Left renal cortex interstitium (tissue), 4 donors: Measurements from ENCODE around the gene GP1BB. TPM values are rescaled to one million over a fixed set of nuclear protein-coding genes. Genes with fewer than 3 reads are reported as not detected.

Experiments used
- DNase-seq, 4 donors: peaks; one replicate each; pipeline ENCODE4 v3.0.0-alpha.2; 2013; ENCODE audit warnings: low read depth in 4 of 4, low spot score in 2 of 4, missing footprints in 1 of 4
- polyA plus RNA-seq, 4 donors: library from polyadenylated mRNA; unstranded; fragments of 120-200 nt; gene quantifications; one replicate each; pipeline ENCODE4 v1.2.1, GENCODE V29; 2013; ENCODE audit not compliant: insufficient read length in 4 of 4

The GP1BB gene
- polyA plus RNA-seq, 4 donors: 3.0 to 6.5 (median 4.2) TPM

GRCh38 chr22:19713650-19714311, 9.6 kb upstream of the GP1BB start:
- DNase-seq: no peak

DNA sequence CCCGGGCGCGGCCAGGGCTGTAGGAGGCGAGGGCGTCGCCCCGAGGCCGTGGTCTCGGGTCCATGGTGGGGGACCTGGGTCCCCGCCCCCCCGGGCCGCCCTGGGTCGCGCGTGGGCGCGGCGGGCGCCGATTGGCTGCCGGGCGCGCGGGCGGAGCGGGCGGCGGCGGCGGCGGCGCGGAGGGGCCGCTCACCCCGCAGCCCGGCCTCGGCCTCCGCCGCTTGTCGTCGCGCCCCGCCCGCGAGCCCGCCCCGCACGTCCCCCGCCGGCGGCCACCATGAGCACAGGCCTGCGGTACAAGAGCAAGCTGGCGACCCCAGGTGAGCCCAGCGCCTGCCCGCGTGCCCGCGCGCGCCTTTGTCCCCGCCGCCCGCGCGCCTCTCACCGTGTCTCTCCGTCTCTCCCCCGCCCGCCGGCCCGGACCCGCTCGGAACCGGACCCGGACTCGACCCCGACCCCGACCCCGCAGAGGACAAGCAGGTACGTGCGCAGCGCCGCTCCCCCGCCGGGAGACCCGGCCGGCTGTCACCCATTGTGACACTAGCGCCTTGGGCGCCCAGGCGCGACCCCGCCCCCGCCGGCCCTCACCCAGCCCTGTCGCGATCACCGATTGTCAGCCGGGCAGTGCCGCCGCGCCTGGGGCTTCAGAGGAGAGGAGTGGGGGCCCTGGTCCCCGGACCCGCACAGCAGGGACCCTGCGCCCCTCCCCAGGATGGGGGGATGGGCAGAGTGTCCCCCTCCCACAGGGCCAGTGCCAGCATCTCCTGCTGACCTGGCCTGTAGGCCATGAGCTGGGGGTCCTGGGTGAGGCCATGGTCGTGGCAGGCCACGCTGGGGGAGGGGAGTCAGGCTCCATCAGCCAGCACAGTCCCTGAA, 8.8 kb upstream of the GP1BB start, which contains the start of gene SEPTIN5:
Gene SEPTIN5 (plus strand): TSS at position 192 of the 876 bp plus-strand sequence. CDS start 86 bp downstream, at position 278.
- DNase-seq: no peak

DNA sequence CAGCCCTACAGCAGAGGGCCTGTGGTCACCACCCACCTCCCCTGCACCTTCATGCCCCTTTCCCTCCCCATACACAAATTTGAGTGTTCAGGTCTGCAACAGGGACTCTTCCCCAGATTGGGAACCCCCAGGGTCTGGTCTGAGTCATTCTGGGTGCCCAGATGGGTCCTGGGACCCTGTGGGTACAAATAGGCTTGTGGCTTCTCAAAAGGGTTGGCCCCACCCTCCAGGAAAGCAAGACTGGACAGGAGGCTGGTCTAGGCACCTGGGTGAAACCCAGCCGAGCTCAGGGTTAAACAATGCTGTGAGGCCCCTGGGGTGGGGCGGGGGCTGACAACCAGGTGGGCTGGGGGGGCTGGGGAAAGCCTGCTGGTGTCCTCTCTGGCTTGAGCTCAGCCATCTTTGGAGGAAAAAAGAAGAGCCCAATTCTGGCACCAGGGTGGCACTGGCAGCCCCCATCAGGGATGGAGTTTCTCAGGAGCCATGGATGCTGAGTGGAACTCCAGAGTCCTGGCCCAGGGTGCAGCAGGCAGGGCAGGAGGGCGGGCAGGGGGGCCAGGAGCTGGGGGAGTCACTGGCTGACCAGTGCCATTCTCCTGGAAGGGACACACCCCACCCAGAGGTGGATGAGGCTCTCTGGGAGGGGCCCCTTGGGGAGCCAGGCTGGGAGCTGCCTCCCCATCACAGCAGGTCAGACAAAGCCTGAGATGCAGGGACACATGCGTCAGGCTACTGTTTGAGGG, 8.0 kb upstream of the GP1BB start:
- DNase-seq: no peak

GRCh38 chr22:19716041-19716828, 7.1 kb upstream of the GP1BB start:
- DNase-seq: no peak

DNA sequence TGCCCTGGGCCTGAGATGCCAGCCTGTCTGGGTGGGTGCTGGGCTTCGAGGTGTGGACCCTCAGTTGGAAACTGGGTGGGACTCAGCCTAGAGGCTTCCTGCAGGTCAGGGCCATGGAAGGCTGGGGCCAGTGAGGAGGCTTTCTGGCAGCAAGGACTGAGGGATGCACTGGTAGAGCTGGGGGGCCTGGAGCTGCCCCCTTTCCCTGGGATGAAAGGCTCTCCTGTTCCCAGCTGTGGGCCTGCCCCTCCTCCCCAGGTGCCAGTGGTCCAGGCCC, 6.6 kb upstream of the GP1BB start:
- no peak for DNase-seq

DNA sequence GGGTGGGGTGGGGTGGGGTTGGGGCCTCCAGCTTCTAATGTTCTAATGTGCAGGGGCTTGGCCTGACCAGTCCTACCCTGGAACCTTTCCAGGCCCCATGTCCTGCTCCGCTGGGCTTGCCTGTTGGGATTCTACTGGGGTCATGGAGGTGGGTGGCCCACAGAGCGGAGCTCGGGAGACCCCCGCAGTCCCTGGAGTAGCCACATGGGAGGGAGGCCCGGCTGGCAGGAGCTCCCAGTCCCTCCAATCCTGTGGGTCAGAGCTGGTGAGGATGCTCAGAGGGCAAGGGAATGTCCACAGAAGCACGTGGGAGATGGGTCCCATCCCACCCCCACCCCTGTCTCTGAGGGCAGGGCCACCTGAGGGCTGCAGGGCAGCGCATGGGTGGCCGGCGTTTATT, 6.2 kb upstream of the GP1BB start:
- no peak for DNase-seq

- DNase-seq: peak in 1 of 4 donors; percentile 56
Observed at GRCh38 chr22:19717691-19718455, 5.5 kb upstream of the GP1BB start.

DNA sequence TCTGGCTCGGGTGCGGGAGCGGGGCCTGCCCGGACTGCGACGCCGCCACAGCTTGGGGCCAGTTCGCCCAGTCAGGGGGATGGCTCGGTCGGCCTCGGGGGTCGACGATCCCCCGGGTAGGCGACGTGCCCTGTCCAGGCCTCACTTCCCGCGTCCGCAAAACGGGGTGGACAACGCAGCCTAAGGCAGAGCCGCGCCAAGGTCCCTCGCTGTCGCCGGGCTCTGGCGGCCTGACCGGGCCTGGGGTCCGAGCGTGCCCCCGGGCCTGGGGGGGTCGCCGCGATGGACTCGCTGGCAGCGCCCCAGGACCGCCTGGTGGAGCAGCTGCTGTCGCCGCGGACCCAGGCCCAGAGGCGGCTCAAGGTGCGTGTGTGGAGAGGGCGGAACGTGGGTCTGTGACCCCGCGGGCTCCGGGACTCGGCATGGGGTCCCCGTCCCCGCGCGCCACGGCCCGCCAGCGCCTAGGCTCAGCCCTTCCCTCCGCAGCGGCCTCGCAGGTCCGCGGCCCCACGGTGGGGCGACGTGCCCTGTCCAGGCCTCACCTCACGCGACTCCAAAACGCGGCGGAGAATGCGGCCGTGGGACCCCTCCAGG, 4.8 kb upstream of the GP1BB start:
- DNase-seq: no peak

DNA sequence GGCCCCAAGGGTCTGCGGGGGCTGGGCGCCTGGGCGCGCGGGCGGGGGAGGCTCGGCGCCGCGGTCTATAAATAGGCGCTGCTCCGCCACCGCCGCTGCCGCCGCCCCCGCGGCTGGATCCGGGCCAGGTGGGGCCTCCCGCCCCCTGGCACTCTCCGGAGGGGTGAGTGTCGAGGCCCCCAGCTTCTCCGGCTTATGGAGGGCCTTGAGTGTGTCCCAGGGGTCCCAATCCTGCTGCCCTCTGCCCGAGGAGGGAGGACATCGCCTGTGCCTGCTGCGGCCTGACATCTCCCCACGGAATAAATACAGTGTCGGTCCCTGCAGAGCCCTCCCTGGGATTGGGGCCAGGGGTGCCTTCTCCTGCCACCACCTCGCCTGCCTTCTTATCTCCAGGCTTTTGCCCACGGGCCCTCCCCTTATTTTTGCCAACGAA, 4.3 kb upstream of the GP1BB start:
- DNase-seq: no peak

DNA sequence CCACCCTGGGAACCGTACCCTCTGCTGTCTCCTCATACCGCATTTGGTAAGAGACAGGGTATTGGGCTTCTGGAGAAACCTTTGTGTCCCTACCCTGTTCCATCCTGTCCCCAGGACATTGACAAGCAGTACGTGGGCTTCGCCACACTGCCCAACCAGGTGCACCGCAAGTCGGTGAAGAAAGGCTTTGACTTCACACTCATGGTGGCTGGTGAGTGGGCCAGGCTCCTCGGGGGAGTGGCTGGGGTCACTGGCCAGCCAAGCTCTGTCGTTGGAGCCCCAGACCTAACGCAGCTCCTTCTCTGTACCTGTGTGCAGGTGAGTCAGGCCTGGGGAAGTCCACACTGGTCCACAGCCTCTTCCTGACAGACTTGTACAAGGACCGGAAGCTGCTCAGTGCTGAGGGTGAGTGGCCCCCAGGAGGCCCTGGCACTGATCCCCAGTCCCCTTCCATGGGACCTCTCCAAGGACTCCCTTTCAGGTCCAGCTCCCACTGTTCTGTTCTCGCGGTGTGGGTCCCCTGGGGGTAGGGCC, 3.8 kb upstream of the GP1BB start:
- DNase-seq: no peak

- no peak for DNase-seq
Observed at GRCh38 chr22:19720150-19720827, 3.0 kb upstream of the GP1BB start.

DNA sequence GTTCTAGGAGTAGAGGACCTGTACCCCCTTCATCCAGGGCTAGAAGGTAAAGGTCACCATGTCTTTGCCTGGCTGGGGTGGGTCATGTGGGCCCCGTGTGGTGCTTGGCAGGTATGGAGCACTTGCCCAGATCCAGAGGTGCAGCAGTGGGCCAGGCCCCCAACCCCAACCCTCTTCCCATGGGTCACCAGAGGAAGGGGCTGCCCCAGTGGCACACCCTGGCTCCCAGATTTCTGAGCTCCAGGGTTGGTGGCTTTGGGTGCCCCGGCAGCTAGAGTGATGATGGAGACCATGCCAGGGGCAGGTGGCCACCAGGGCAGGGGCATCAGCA, 2.4 kb upstream of the GP1BB start:
- no peak for DNase-seq

- DNase-seq: no peak
Observed at GRCh38 chr22:19721330-19722177, 1.8 kb upstream of the GP1BB start.

- DNase-seq: no peak
Observed at GRCh38 chr22:19722178-19722981, 959 bp upstream of the GP1BB start.

DNA sequence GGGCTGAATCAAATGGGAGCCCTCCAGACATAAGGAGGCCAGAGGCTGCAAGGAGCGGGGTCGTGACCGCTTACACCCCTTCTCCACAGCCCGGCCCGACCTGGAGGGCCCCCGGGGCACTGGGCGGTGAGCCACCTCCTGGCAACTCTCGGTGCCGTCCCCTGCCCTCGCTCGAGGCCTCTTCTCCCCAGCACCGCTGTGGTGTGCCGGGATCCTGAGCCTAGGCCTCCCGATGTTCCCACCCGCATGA, 432 bp upstream of the GP1BB start:
- DNase-seq: no peak

- no peak for DNase-seq
Observed at GRCh38 chr22:19723983-19724827, 866 bp downstream of the GP1BB start.
